Lung (tissue), 12 donors: ENCODE results near the gene ERAP2. TPM values are rescaled to one million over a fixed set of nuclear protein-coding genes. Genes with fewer than 3 reads are reported as not detected.

ENCODE experiments used
- ATAC-seq: fragments of 200-7000 bp; cut with Tn5 transposase; one replicate; pipeline ENCODE4 v1.9.1; 2020; ENCODE audit warnings: moderate number of reproducible peaks; ENCODE audit not compliant: insufficient read depth, low FRiP score
- DNase-seq, 3 donors: peaks; one replicate each; pipeline ENCODE4 v3.0.0-alpha.2; 2013 to 2017
- H3K27ac ChIP-seq, 2 donors: one replicate each; pipeline ENCODE4 v1.5.1; 2013; ENCODE audit warnings: mild to moderate bottlenecking in 2 of 2, moderate library complexity in 2 of 2, control low read depth in 1 of 2, inconsistent platforms in 1 of 2, low read depth in 1 of 2, low read length in 1 of 2
- H3K27me3 ChIP-seq, 3 donors: one replicate each; pipeline ENCODE4 v1.5.1; 2013; ENCODE audit warnings: low read length in 2 of 3; ENCODE audit not compliant: control insufficient read depth in 3 of 3, insufficient read depth in 3 of 3
- H3K36me3 ChIP-seq, 4 donors: one replicate each; pipeline ENCODE4 v1.5.1; 2013; ENCODE audit warnings: low read length in 4 of 4, mild to moderate bottlenecking in 1 of 4, moderate library complexity in 1 of 4; ENCODE audit not compliant: control insufficient read depth in 4 of 4, insufficient read depth in 4 of 4
- H3K4me1 ChIP-seq, 5 donors: one replicate each; pipeline ENCODE4 v1.5.1; 2013; ENCODE audit warnings: low read length in 5 of 5, mild to moderate bottlenecking in 2 of 5, moderate library complexity in 1 of 5; ENCODE audit not compliant: control insufficient read depth in 5 of 5, insufficient read depth in 5 of 5
- H3K4me3 ChIP-seq: one replicate; pipeline ENCODE4 v1.5.1; 2013; ENCODE audit warnings: mild to moderate bottlenecking, control low read depth, moderate library complexity
- H3K9ac ChIP-seq, 2 donors: one replicate each; pipeline ENCODE4 v1.5.1; 2013; ENCODE audit warnings: low read length in 2 of 2, control low read depth in 1 of 2; ENCODE audit not compliant: insufficient read depth in 1 of 2
- H3K9me3 ChIP-seq, 4 donors: one replicate each; pipeline ENCODE4 v1.5.1; 2013; ENCODE audit warnings: low read length in 3 of 4, mild to moderate bottlenecking in 1 of 4, moderate library complexity in 1 of 4; ENCODE audit not compliant: control insufficient read depth in 4 of 4, insufficient read depth in 3 of 4
- WGBS, 2 donors: extraction: QIAGEN DNeasy Blood & Tissue Kit; methylation state at CpG; one replicate each; pipeline ENCODE4 v1.1.7; 2013; 5-methylcytosine and 5-hydroxymethylcytosine counted together
- polyA plus RNA-seq, 2 donors: library from polyadenylated mRNA; stranded (reverse); fragments of 200-250 nt; gene quantifications; one replicate each; pipeline ENCODE4 v1.2.1, GENCODE V29; 2013
- total RNA-seq, 2 donors: library from RNA; depleted of rRNA in 1 of 2; stranded (reverse); fragments of >200 nt in 1 of 2; gene quantifications; one replicate each; pipeline ENCODE4 v1.2.1, GENCODE V29; 2014 to 2021
- TF ChIP-seq, protein P1 (sequence below): IDR thresholded peaks from 2 replicates; pipeline ENCODE4 v1.5.1; 2012; ENCODE audit warnings: mild to moderate bottlenecking; ENCODE audit errors: control extremely low read depth, extremely low read depth
- donor health status: control.
- donor health status: control.
- donor health status: Bipolar disorder and iron deficiency.
- donor health status: healthy.
- donor health status: DM: yes; HTN: yes; CAD: no.

The ERAP2 gene
- total and polyA plus RNA-seq, 4 donors: 2.8 to 19.8 (median 8.2) TPM

DNA sequence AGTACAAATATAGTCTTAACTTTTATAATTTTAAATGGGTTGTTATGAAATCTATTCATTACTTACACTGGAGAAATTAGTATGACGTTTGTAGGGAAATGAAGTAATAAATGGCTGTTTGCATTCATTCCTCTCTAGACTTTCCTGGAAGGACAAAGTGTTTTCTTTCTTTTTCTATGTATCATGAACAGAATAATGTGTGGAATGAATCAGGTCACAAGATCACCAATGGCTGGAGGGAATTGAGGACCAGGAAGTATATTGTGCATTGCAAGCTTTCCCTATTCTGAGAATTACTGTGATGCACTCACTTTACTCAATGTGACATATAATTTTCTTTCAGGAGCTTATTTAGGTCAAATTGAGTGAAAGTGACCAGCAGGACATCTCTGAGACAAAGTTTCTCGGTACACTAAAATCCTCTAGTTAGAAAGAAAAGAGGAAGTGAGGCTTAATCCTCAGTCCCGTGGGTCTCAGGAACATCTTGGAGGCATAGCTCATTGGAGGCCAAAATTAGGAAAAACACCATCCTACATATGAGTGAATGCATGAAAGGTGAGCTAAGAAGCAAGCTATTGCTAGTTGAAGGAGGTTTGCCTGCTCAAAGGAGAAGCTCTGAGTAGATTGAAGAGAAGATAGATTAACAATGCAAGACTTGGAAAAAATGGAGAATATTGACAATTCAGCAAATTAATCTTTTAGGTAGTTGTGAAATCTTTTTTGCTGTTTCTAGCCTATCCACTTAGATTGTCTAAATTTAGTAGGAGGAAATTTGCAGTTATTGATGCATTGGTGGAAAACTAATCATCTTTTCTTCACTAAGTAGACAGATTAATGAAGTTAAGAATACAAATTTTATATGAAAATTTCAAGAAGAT is 28.0 kb downstream of the ERAP2 start:
- no peaks in the 10 kb centered on the region for H3K4me1 ChIP-seq
- H3K4me3 ChIP-seq: no peak overlapping the region
- ATAC-seq: no peak
- no peak for DNase-seq
- no peak overlapping the region for H3K9ac ChIP-seq
- no peaks in the 10 kb centered on the region for H3K9me3 ChIP-seq
- TF ChIP-seq, protein P1, sequence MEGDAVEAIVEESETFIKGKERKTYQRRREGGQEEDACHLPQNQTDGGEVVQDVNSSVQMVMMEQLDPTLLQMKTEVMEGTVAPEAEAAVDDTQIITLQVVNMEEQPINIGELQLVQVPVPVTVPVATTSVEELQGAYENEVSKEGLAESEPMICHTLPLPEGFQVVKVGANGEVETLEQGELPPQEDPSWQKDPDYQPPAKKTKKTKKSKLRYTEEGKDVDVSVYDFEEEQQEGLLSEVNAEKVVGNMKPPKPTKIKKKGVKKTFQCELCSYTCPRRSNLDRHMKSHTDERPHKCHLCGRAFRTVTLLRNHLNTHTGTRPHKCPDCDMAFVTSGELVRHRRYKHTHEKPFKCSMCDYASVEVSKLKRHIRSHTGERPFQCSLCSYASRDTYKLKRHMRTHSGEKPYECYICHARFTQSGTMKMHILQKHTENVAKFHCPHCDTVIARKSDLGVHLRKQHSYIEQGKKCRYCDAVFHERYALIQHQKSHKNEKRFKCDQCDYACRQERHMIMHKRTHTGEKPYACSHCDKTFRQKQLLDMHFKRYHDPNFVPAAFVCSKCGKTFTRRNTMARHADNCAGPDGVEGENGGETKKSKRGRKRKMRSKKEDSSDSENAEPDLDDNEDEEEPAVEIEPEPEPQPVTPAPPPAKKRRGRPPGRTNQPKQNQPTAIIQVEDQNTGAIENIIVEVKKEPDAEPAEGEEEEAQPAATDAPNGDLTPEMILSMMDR: no peak
- H3K27ac ChIP-seq: no peak overlapping the region
- H3K36me3 ChIP-seq: peaks cover 0 to 10% (median 6%) of the 10 kb centered on the region in 4 donors
- H3K27me3 ChIP-seq: no peaks in the 10 kb centered on the region
- WGBS, 2 donors: 57 to 62% methylated on average over 3 of the region's 3 CpGs

DNA sequence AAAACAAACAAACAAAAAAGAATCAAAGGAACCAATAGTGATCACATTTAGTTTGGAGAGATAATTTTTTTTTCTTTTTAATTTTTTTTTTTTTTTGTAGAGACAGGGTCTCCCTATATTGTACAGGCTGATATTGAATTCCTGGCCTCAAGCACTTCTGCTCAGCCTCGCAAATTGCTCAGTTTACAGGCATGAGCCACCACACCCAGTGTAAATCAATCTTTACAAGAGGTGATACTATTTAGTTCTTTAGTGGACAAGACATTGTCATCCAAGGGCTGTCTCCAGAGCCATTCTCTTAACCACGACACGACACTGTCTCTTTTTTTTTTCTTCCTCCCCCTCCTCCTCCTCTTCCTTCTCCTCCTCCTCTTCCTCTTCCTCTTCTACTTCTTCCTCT is 29.6 kb downstream of the ERAP2 start:
- Histone ChIP-seq H3K9ac (no peak overlapping the region), H3K4me3 (no peak overlapping the region), H3K36me3 (peaks cover 0 to 11% (median 7%) of the 10 kb centered on the region in 4 donors), H3K27ac (no peak overlapping the region), H3K9me3 (no peaks in the 10 kb centered on the region), H3K4me1 (no peaks in the 10 kb centered on the region), H3K27me3 (no peaks in the 10 kb centered on the region)
- TF ChIP-seq, protein P1: no peak
- DNase-seq: no peak
- ATAC-seq: no peak
- 70 to 83% methylated on average over 3 of the region's 3 CpGs for WGBS, 2 donors

DNA sequence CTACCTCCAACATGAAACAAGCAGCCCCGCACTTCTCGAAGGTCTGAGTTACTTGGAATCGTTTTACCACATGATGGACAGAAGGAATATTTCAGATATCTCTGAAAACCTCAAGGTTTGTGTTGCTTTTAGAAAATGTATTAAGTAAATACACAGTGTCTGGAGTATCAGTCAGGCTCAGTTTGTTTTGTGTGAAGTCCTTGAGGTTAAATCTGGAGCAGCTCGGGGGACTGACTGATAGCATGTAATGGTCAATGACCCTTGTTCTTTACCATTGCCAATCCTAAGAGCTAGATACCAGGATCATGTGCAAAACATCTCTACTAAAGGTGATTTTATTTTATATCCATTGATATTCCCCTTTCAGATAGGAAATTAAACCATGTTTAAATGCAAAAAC is 32.7 kb downstream of the ERAP2 start:
- Histone ChIP-seq H3K36me3 (peaks cover 0 to 8% (median 4%) of the 10 kb centered on the region in 4 donors), H3K4me1 (no peaks in the 10 kb centered on the region), H3K9ac (no peak overlapping the region), H3K27ac (no peak overlapping the region), H3K9me3 (no peaks in the 10 kb centered on the region), H3K27me3 (no peaks in the 10 kb centered on the region), H3K4me3 (no peak overlapping the region)
- 74 to 93% methylated on average over 4 of the region's 4 CpGs for WGBS, 2 donors
- DNase-seq (no peak), ATAC-seq (no peak)
- TF ChIP-seq, protein P1: no peak
